HEK293 (cell line): Measurements from ENCODE around the gene MAGI1.

Experiments
- BCL11A ChIP-seq: fragments of 450-650 bp; formaldehyde crosslinking; IDR thresholded peaks from 2 replicates; pipeline ENCODE4 v1.5.1; 2016; ENCODE audit warnings: low read depth, missing biosample characterization, missing genetic modification characterization
- CTCF ChIP-seq: fragments of 450-650 bp; formaldehyde crosslinking; IDR thresholded peaks from 2 replicates; pipeline ENCODE4 v1.5.1; 2016; ENCODE audit warnings: missing biosample characterization, missing genetic modification characterization
- RBAK ChIP-seq: fragments of 450-650 bp; formaldehyde crosslinking; IDR thresholded peaks from 2 replicates; pipeline ENCODE4 v1.5.1; 2016; ENCODE audit warnings: missing biosample characterization, missing genetic modification characterization
- ZBTB6 ChIP-seq: fragments of 450-650 bp; formaldehyde crosslinking; IDR thresholded peaks from 2 replicates; pipeline ENCODE4 v1.5.1; 2017; ENCODE audit warnings: missing biosample characterization, missing genetic modification characterization
- ZNF211 ChIP-seq: fragments of 450-650 bp; formaldehyde crosslinking; IDR thresholded peaks from 2 replicates; pipeline ENCODE4 v1.5.1; 2016; ENCODE audit warnings: low read depth, missing biosample characterization, missing genetic modification characterization
- ZNF274 ChIP-seq, 2 experiments: fragments of 200-500 bp in 1 of 2; fragments of 450-650 bp in 1 of 2; sonication (Bioruptor generic) in 1 of 2; formaldehyde crosslinking in 1 of 2; IDR thresholded peaks; 2 replicates each; pipeline versions ENCODE4 v1.5.1 to v1.6.1; 2014 to 2016; ENCODE audit warnings: borderline replicate concordance in 1 of 2, inconsistent platforms in 1 of 2, low read length in 1 of 2, missing biosample characterization in 1 of 2, missing genetic modification characterization in 1 of 2
- ZNF416 ChIP-seq: fragments of 450-650 bp; formaldehyde crosslinking; IDR thresholded peaks from 2 replicates; pipeline ENCODE4 v1.5.1; 2016; ENCODE audit warnings: missing biosample characterization, missing genetic modification characterization
- ZNF529 ChIP-seq: fragments of 450-650 bp; formaldehyde crosslinking; IDR thresholded peaks from 2 replicates; pipeline ENCODE4 v1.5.1; 2017; ENCODE audit warnings: missing genetic modification characterization, missing biosample characterization; ENCODE audit not compliant: insufficient replicate concordance
- ZSCAN18 ChIP-seq: fragments of 450-650 bp; formaldehyde crosslinking; IDR thresholded peaks from 2 replicates; pipeline ENCODE4 v1.5.1; 2016; ENCODE audit warnings: missing biosample characterization, missing genetic modification characterization

- TF ChIP-seq ZNF274 (IDR thresholded peaks at IDR 0.05; ENCODE audit: low read length) (no peak), ZNF274 (tag by site-specific recombination; IDR thresholded peaks at IDR 0.05; ENCODE audit: borderline replicate concordance) (no peak), CTCF (tag by site-specific recombination) (no peak), RBAK (tag by site-specific recombination) (no peak), ZBTB6 (tag by site-specific recombination) (no peak), BCL11A (no peak), ZNF529 (tag by site-specific recombination) (no peak), ZNF416 (tag by site-specific recombination) (no peak), ZSCAN18 (tag by site-specific recombination) (no peak), ZNF211 (tag by site-specific recombination) (no peak)
Observed at GRCh38 chr3:65559643-65560042, 479.1 kb downstream of the MAGI1 start.
